Spleen (tissue), 7 donors: ENCODE results near the gene SPNS2.

Source experiments
- POLR2A ChIP-seq, 3 donors: fragments of 450-650 bp; IDR thresholded peaks; one replicate each; pipeline ENCODE4 v1.5.1; 2017; ENCODE audit warnings: antibody characterized with exemption in 3 of 3, mild to moderate bottlenecking in 1 of 3
- POLR2AphosphoS5 ChIP-seq, 3 donors: sonication (generic); formaldehyde crosslinking; IDR thresholded peaks; one replicate each; pipeline ENCODE4 v1.5.1; 2017; ENCODE audit warnings: antibody characterized with exemption in 3 of 3
- TF ChIP-seq, protein P1 (sequence below), 11 experiments: fragments of 200-600 bp in 7 of 11; fragments of 450-650 bp in 4 of 11; sonication (generic) in 4 of 11; IDR thresholded peaks in 8 of 11; conservative IDR thresholded peaks in 3 of 11; 1 replicate in 7 of 11; 2 replicates in 4 of 11; pipeline versions ENCODE4 v1.4.0 to v1.8.0; 2016 to 2021; ENCODE audit warnings: antibody characterized with exemption in 11 of 11, inconsistent platforms in 4 of 11, mild to moderate bottlenecking in 1 of 11
- donor health status: DM: no; HTN: no; CAD: no; lungs with moderate emphysema.
- donor health status: DM: no; HTN: no; CAD: no.
- donor health status: DM: no; HTN: no; CAD: no.

DNA sequence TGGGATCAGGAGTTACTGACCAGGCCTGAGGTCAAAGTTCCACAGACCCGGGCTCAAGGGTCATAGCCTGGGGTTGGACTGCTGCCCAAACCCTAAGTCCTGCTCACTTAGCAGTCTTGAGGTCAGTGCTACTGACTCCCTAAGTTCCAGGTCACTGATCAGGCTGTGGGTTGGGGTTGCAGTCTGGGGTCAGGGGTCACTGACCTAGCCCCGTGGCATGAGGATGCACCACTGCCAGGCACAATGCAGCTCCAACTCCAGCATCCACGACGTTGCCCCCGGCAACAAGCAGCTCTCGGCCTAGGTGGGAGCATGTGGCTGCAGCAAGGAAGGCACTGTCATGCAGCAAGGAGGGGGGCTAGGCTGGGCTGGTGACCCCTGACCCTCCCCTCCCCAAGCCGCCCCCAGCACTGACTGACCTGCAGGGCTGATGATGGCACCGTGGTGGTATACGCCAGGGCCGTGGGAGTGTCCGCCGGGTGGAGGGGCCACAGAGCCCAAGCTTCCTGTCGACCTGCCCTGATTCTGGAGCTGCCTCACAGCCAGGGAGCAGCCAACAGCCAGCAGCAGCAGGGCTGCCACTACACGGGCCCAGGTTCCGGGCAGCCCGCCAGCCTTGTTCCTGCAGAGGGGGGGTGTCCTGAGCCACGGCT is 60.6 kb downstream of the SPNS2 start:
- TF ChIP-seq, protein P1, sequence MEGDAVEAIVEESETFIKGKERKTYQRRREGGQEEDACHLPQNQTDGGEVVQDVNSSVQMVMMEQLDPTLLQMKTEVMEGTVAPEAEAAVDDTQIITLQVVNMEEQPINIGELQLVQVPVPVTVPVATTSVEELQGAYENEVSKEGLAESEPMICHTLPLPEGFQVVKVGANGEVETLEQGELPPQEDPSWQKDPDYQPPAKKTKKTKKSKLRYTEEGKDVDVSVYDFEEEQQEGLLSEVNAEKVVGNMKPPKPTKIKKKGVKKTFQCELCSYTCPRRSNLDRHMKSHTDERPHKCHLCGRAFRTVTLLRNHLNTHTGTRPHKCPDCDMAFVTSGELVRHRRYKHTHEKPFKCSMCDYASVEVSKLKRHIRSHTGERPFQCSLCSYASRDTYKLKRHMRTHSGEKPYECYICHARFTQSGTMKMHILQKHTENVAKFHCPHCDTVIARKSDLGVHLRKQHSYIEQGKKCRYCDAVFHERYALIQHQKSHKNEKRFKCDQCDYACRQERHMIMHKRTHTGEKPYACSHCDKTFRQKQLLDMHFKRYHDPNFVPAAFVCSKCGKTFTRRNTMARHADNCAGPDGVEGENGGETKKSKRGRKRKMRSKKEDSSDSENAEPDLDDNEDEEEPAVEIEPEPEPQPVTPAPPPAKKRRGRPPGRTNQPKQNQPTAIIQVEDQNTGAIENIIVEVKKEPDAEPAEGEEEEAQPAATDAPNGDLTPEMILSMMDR (IDR thresholded peaks at IDR 0.05 in 8 of 11, conservative IDR thresholded peaks at IDR 0.05 in 3 of 11): no peak
- no peak for TF ChIP-seq POLR2AphosphoS5 (IDR thresholded peaks at IDR 0.05)
- TF ChIP-seq POLR2A (IDR thresholded peaks at IDR 0.05): no peak
